ENCODE measurements around the gene NOP16.
"Not testable (repeated sequence)": the region's sequence is repeated elsewhere in the genome, so short reads cannot be mapped to it uniquely, and the experiment has no call there.

Gene NOP16

GRCh38 chr5:176409765-176410164 lies 21.4 kb upstream of the NOP16 start:
- DNase-seq (ENCODE audit: low read depth in 2 of 2, low spot score in 1 of 2), result no peak

- DNase-seq (ENCODE audit: low read depth in 2 of 2, low spot score in 1 of 2), result no peak
These were observed 20.2 kb upstream of the NOP16 start for GRCh38 chr5:176408590-176408989.

- DNase-seq (ENCODE audit: low read depth in 2 of 2, low spot score in 1 of 2), result not testable (repeated sequence)
These were observed 19.8 kb upstream of the NOP16 start for GRCh38 chr5:176408252-176408573.

- no peak for DNase-seq (ENCODE audit: low read depth in 2 of 2, low spot score in 1 of 2)
These were observed 19.3 kb upstream of the NOP16 start for GRCh38 chr5:176407456-176408251.

GRCh38 chr5:176406436-176407052 lies 18.1 kb upstream of the NOP16 start:
- DNase-seq (ENCODE audit: low read depth in 2 of 2, low spot score in 1 of 2), result no peak

GRCh38 chr5:176405656-176406435 lies 17.4 kb upstream of the NOP16 start:
- DNase-seq (ENCODE audit: low read depth in 2 of 2, low spot score in 1 of 2), result no peak

GRCh38 chr5:176401281-176402205 lies 13.1 kb upstream of the NOP16 start:
- no peak for DNase-seq (ENCODE audit: low read depth in 2 of 2, low spot score in 1 of 2)

- DNase-seq (ENCODE audit: low read depth in 2 of 2, low spot score in 1 of 2), result no peak
These were observed 12.2 kb upstream of the NOP16 start for GRCh38 chr5:176400382-176401156.

- DNase-seq (ENCODE audit: low read depth in 2 of 2, low spot score in 1 of 2), result no peak
These were observed 9.5 kb upstream of the NOP16 start for GRCh38 chr5:176397736-176398420.

- no peak for DNase-seq (ENCODE audit: low read depth in 2 of 2, low spot score in 1 of 2)
These were observed 7.9 kb upstream of the NOP16 start for GRCh38 chr5:176396330-176396729.

- DNase-seq (ENCODE audit: low read depth in 2 of 2, low spot score in 1 of 2), result no peak
These were observed 6.7 kb upstream of the NOP16 start for GRCh38 chr5:176394881-176395675.

- DNase-seq (ENCODE audit: low read depth in 2 of 2, low spot score in 1 of 2), result no peak
These were observed 5.7 kb upstream of the NOP16 start for GRCh38 chr5:176394096-176394495.

GRCh38 chr5:176392526-176392925 lies 4.1 kb upstream of the NOP16 start:
- no peak for DNase-seq (ENCODE audit: low read depth in 2 of 2, low spot score in 1 of 2)

GRCh38 chr5:176391999-176392398 lies 3.6 kb upstream of the NOP16 start:
- no peak for DNase-seq (ENCODE audit: low read depth in 2 of 2, low spot score in 1 of 2)

- DNase-seq (ENCODE audit: low read depth in 2 of 2, low spot score in 1 of 2), result no peak
These were observed 3.1 kb upstream of the NOP16 start for GRCh38 chr5:176391479-176391878.

GRCh38 chr5:176389135-176390123 lies 1.0 kb upstream of the NOP16 start:
- DNase-seq (ENCODE audit: low read depth in 2 of 2, low spot score in 1 of 2), result no peak

GRCh38 chr5:176388003-176388443 lies 375 bp downstream of the NOP16 start:
- DNase-seq (ENCODE audit: low read depth in 2 of 2, low spot score in 1 of 2), result no peak

Measured in stimulated activated CD8-positive, alpha-beta memory T cell treated with anti-CD3 and anti-CD28 coated beads, Interleukin-4, amount 100 ng/mL, for 4 hours (primary cell).